ENCODE measurements around the gene ARHGEF37. TPM values are rescaled to one million over a fixed set of nuclear protein-coding genes. Genes with fewer than 3 reads are reported as not detected.
"Not testable (repeated sequence)": the region's sequence is repeated elsewhere in the genome, so short reads cannot be mapped to it uniquely, and the experiment has no call there.

The ARHGEF37 gene
- total RNA-seq, 1 experiment from 2014 or later = 0.70 TPM

DNA sequence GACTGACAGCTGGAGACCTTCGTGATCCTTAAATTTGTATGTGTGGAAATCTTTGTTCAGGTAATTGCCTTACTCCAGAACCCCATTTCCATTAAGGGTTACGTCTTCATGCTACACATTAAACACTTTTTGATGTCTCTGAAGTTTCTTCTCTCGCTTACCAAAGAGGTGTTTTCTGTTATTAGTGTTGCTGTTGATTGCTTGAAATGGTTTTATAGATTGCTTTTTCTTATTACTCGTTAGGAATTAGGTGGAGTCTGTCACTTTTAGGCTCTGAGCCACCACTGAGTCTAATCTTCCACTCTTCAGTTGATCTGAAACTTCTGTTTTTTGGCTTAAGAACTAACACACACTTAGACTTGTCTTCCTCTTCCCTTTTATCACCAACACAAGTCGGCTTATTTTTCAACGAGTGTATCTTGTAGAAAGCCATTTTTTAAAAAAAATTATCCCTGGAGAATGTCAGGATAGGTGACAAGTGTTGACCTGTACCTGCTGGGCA is 86.6 kb downstream of the ARHGEF37 start:
- H3K4me1 Mint-ChIP-seq (ENCODE audit: low read depth, unreplicated experiment) = no peaks in the 10 kb centered on the region
- CTCF ChIA-PET = interaction anchor here (0.7 to 1.5 kb wide), 5 partner anchors 11 to 160 kb away, joined by 4 to 8 read pairs (median 7); partner anchors contain the start of gene PPARGC1B
- no peak for TF ChIP-seq CTCF (IDR thresholded peaks at IDR 0.05; ENCODE audit: insufficient read depth in 1 of 2, low read depth in 1 of 2, low read length in 1 of 2, severe bottlenecking in 1 of 2, unreplicated experiment in 1 of 2)
- no peak overlapping the region for H3K27ac Mint-ChIP-seq (ENCODE audit: unreplicated experiment)
- no peaks in the 10 kb centered on the region for H3K36me3 Mint-ChIP-seq (ENCODE audit: insufficient read depth, unreplicated experiment)
- H3K9me3 ChIP-seq = no peaks in the 10 kb centered on the region
- H3K27me3 ChIP-seq (replicated peaks; ENCODE audit: control insufficient read depth, insufficient read depth, low read length) = no peaks in the 10 kb centered on the region
- intact Hi-C loops (cut with micrococcal nuclease; ENCODE audit: unreplicated experiment) = loop anchor here (1.0 kb wide), 2 partner anchors 62 to 160 kb away; partner anchors contain the start of gene PPARGC1B
- no peaks in the 10 kb centered on the region for H3K4me1 ChIP-seq
- POLR2A ChIA-PET = no interaction called here
- H3K4me3 ChIP-seq (ENCODE audit: low read depth, low read length) = no peak overlapping the region
- H3K27me3 Mint-ChIP-seq (ENCODE audit: insufficient read depth, unreplicated experiment) = no peaks in the 10 kb centered on the region
- no TSS peak for BruUV-seq (replicated peaks)
- H3K4me3 Mint-ChIP-seq (ENCODE audit: unreplicated experiment) = no peak overlapping the region
- peaks cover 11% of the 10 kb centered on the region for H3K9me3 Mint-ChIP-seq (ENCODE audit: unreplicated experiment)
- no peaks in the 10 kb centered on the region for H3K36me3 ChIP-seq (ENCODE audit: control insufficient read depth, insufficient read depth, low read length)
- DNase-seq = no peak

DNA sequence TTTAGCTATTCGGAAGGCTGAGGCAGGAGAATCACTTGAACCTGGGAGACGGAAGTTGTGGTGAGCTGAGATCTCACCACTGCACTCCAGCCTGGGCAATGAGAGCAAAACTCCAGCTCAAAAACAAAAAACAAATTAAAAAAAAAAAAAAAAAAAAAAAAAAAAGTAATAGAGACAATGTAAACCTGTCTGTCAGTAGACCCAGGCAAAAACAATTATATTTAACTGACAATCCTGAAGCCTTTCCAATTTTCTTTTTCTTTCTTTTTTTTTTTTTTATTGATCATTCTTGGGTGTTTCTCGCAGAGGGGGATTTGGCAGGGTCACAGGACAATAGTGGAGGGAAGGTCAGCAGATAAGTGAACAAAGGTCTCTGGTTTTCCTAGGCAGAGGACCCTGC is 88.0 kb downstream of the ARHGEF37 start:
- H3K4me1 ChIP-seq; H3K9me3 ChIP-seq; H3K36me3 Mint-ChIP-seq (ENCODE audit: insufficient read depth, unreplicated experiment); DNase-seq; H3K4me3 ChIP-seq (ENCODE audit: low read depth, low read length); H3K4me3 Mint-ChIP-seq (ENCODE audit: unreplicated experiment); H3K36me3 ChIP-seq (ENCODE audit: control insufficient read depth, insufficient read depth, low read length); H3K27ac Mint-ChIP-seq (ENCODE audit: unreplicated experiment); POLR2A ChIA-PET; BruUV-seq (replicated peaks); intact Hi-C loops (cut with micrococcal nuclease; ENCODE audit: unreplicated experiment); H3K27me3 ChIP-seq (replicated peaks; ENCODE audit: control insufficient read depth, insufficient read depth, low read length); H3K4me1 Mint-ChIP-seq (ENCODE audit: low read depth, unreplicated experiment); CTCF ChIA-PET; H3K27me3 Mint-ChIP-seq (ENCODE audit: insufficient read depth, unreplicated experiment): not testable (repeated sequence)
- H3K9me3 Mint-ChIP-seq (ENCODE audit: unreplicated experiment) = peaks cover 11% of the 10 kb centered on the region

- POLR2A ChIA-PET = no interaction called here
- CTCF ChIA-PET = interaction anchor here (1.2 kb wide), 1 partner anchor 11 kb away, joined by 3 read pairs; no protein-coding TSS in a partner anchor
- Mint-ChIP-seq H3K27me3 (ENCODE audit: insufficient read depth, unreplicated experiment) (no peaks in the 10 kb centered on the region), H3K36me3 (ENCODE audit: insufficient read depth, unreplicated experiment) (no peaks in the 10 kb centered on the region), H3K4me1 (ENCODE audit: low read depth, unreplicated experiment) (peaks cover 6% of the 10 kb centered on the region), H3K9me3 (ENCODE audit: unreplicated experiment) (peaks cover 11% of the 10 kb centered on the region), H3K4me3 (ENCODE audit: unreplicated experiment) (no peak overlapping the region), H3K27ac (ENCODE audit: unreplicated experiment) (no peak overlapping the region)
- DNase-seq = no peak
- BruUV-seq (replicated peaks) = no TSS peak
- Histone ChIP-seq H3K27me3 (replicated peaks; ENCODE audit: control insufficient read depth, insufficient read depth, low read length) (no peaks in the 10 kb centered on the region), H3K4me3 (ENCODE audit: low read depth, low read length) (no peak overlapping the region), H3K9me3 (no peaks in the 10 kb centered on the region), H3K4me1 (no peaks in the 10 kb centered on the region), H3K36me3 (ENCODE audit: control insufficient read depth, insufficient read depth, low read length) (no peaks in the 10 kb centered on the region)
- no peak for TF ChIP-seq CTCF (IDR thresholded peaks at IDR 0.05; ENCODE audit: insufficient read depth in 1 of 2, low read depth in 1 of 2, low read length in 1 of 2, severe bottlenecking in 1 of 2, unreplicated experiment in 1 of 2)
- intact Hi-C loops (cut with micrococcal nuclease; ENCODE audit: unreplicated experiment) = no loop called here
Observed at GRCh38 chr5:149671544-149671943, 90.2 kb downstream of the ARHGEF37 start.

Measured in Caco-2 (cell line).